NCI-H1092 (cell line): ENCODE data around the gene IFIT1.
"Not testable (repeated sequence)": the region's sequence is repeated elsewhere in the genome, so short reads cannot be mapped to it uniquely, and the experiment has no call there.

Experiments used
- DNase-seq: peaks from one replicate; lab custom pipeline; 2025; lab: John Stamatoyannopoulos, UW

IFIT1 gene

GRCh38 chr10:89440226-89441009 is 48.0 kb downstream of the IFIT1 start:
- no peak for DNase-seq

GRCh38 chr10:89442289-89442688 is 49.9 kb downstream of the IFIT1 start:
- DNase-seq = no peak

GRCh38 chr10:89444819-89445218 is 52.4 kb downstream of the IFIT1 start:
- DNase-seq = not testable (repeated sequence)

- DNase-seq = no peak
Measured at GRCh38 chr10:89450901-89451300, 58.5 kb downstream of the IFIT1 start.

- no peak for DNase-seq
Measured at GRCh38 chr10:89452193-89452592, 59.8 kb downstream of the IFIT1 start.

GRCh38 chr10:89454561-89455347 is 62.3 kb downstream of the IFIT1 start:
- no peak for DNase-seq
